ENCODE data around the gene MTG2.

Gene MTG2

GRCh38 chr20:62229667-62230066, 46.8 kb downstream of the MTG2 start:
- Histone ChIP-seq H3K27me3 (replicated peaks; ENCODE audit: insufficient read depth, low read length) (peaks cover 64% of the 10 kb centered on the region), H3K9me2 (replicated peaks; ENCODE audit: insufficient read depth, low read length) (no peaks in the 10 kb centered on the region), H3K4me3 (ENCODE audit: low read length) (no peak overlapping the region), H3K27ac (ENCODE audit: low read length) (no peak overlapping the region), H3K9me3 (replicated peaks; ENCODE audit: insufficient read depth, low read length) (no peaks in the 10 kb centered on the region), H4K20me1 (ENCODE audit: insufficient read depth, low read length) (no peaks in the 10 kb centered on the region), H2AFZ (ENCODE audit: low read length) (no peak overlapping the region), H3K79me2 (ENCODE audit: low read length) (no peaks in the 10 kb centered on the region), H3K36me3 (replicated peaks; ENCODE audit: insufficient read depth, low read length) (no peaks in the 10 kb centered on the region), H3F3A (ENCODE audit: insufficient read depth, low read length) (no peaks in the 10 kb centered on the region), H3K9ac (ENCODE audit: low read length) (no peak overlapping the region), H3K4me1 (ENCODE audit: low read length) (no peaks in the 10 kb centered on the region), H3K4me2 (ENCODE audit: low read depth, low read length) (no peak overlapping the region)
- DNase-seq, result no peak
- TF ChIP-seq EZH2phosphoT487 (IDR thresholded peaks at IDR 0.05; ENCODE audit: low read length) (no peak), EZH2 (optimal IDR thresholded peaks at IDR 0.05; ENCODE audit: low read depth, low read length) (no peak)
- TF ChIP-seq, protein P1, sequence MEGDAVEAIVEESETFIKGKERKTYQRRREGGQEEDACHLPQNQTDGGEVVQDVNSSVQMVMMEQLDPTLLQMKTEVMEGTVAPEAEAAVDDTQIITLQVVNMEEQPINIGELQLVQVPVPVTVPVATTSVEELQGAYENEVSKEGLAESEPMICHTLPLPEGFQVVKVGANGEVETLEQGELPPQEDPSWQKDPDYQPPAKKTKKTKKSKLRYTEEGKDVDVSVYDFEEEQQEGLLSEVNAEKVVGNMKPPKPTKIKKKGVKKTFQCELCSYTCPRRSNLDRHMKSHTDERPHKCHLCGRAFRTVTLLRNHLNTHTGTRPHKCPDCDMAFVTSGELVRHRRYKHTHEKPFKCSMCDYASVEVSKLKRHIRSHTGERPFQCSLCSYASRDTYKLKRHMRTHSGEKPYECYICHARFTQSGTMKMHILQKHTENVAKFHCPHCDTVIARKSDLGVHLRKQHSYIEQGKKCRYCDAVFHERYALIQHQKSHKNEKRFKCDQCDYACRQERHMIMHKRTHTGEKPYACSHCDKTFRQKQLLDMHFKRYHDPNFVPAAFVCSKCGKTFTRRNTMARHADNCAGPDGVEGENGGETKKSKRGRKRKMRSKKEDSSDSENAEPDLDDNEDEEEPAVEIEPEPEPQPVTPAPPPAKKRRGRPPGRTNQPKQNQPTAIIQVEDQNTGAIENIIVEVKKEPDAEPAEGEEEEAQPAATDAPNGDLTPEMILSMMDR (IDR thresholded peaks at IDR 0.05; ENCODE audit: low read length), result no peak

DNA sequence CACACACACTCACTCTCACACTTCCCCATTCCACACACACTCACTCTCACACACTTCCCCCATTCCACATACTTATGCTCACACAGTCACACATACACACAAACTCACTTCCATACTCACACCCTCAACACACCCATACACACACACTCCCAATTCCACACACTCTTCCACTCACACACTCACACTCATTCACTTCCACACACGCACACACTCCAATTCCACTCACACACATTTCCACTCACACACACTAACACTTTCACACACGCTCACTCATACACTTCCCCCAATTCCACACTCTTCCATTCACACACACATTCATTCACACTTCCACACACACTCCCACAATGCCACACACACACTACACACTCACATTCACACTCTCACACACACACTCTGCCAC, 47.4 kb downstream of the MTG2 start:
- no peaks in the 10 kb centered on the region for H3K36me3 ChIP-seq (replicated peaks; ENCODE audit: insufficient read depth, low read length)
- H3K4me3 ChIP-seq (ENCODE audit: low read length), result no peak overlapping the region
- no peaks in the 10 kb centered on the region for H3F3A ChIP-seq (ENCODE audit: insufficient read depth, low read length)
- H3K27me3 ChIP-seq (replicated peaks; ENCODE audit: insufficient read depth, low read length), result peaks cover 64% of the 10 kb centered on the region
- H3K79me2 ChIP-seq (ENCODE audit: low read length), result no peaks in the 10 kb centered on the region
- no peak overlapping the region for H3K4me2 ChIP-seq (ENCODE audit: low read depth, low read length)
- H4K20me1 ChIP-seq (ENCODE audit: insufficient read depth, low read length), result no peaks in the 10 kb centered on the region
- no peak for DNase-seq
- no peak overlapping the region for H3K9ac ChIP-seq (ENCODE audit: low read length)
- H2AFZ ChIP-seq (ENCODE audit: low read length), result no peak overlapping the region
- no peaks in the 10 kb centered on the region for H3K4me1 ChIP-seq (ENCODE audit: low read length)
- no peak overlapping the region for H3K27ac ChIP-seq (ENCODE audit: low read length)
- TF ChIP-seq, protein P1 (IDR thresholded peaks at IDR 0.05; ENCODE audit: low read length), result no peak
- TF ChIP-seq EZH2phosphoT487 (IDR thresholded peaks at IDR 0.05; ENCODE audit: low read length), result no peak
- TF ChIP-seq EZH2 (optimal IDR thresholded peaks at IDR 0.05; ENCODE audit: low read depth, low read length), result no peak
- H3K9me2 ChIP-seq (replicated peaks; ENCODE audit: insufficient read depth, low read length), result no peaks in the 10 kb centered on the region
- no peaks in the 10 kb centered on the region for H3K9me3 ChIP-seq (replicated peaks; ENCODE audit: insufficient read depth, low read length)

GRCh38 chr20:62230696-62231095, 47.9 kb downstream of the MTG2 start:
- Histone ChIP-seq H2AFZ (ENCODE audit: low read length) (no peak overlapping the region), H3K9ac (ENCODE audit: low read length) (no peak overlapping the region), H3K4me1 (ENCODE audit: low read length) (no peaks in the 10 kb centered on the region), H3K4me2 (ENCODE audit: low read depth, low read length) (no peak overlapping the region), H3K4me3 (ENCODE audit: low read length) (no peak overlapping the region), H3K27me3 (replicated peaks; ENCODE audit: insufficient read depth, low read length) (peaks cover 64% of the 10 kb centered on the region), H3K9me3 (replicated peaks; ENCODE audit: insufficient read depth, low read length) (no peaks in the 10 kb centered on the region), H4K20me1 (ENCODE audit: insufficient read depth, low read length) (no peaks in the 10 kb centered on the region), H3K27ac (ENCODE audit: low read length) (no peak overlapping the region), H3F3A (ENCODE audit: insufficient read depth, low read length) (no peaks in the 10 kb centered on the region), H3K79me2 (ENCODE audit: low read length) (no peaks in the 10 kb centered on the region), H3K9me2 (replicated peaks; ENCODE audit: insufficient read depth, low read length) (no peaks in the 10 kb centered on the region), H3K36me3 (replicated peaks; ENCODE audit: insufficient read depth, low read length) (no peaks in the 10 kb centered on the region)
- TF ChIP-seq, protein P1 (IDR thresholded peaks at IDR 0.05; ENCODE audit: low read length), result no peak
- TF ChIP-seq EZH2 (optimal IDR thresholded peaks at IDR 0.05; ENCODE audit: low read depth, low read length), result no peak
- no peak for TF ChIP-seq EZH2phosphoT487 (IDR thresholded peaks at IDR 0.05; ENCODE audit: low read length)
- no peak for DNase-seq

Data from MM.1S (cell line).